ENCODE results near the gene AGAP3. TPM values are rescaled to one million over a fixed set of nuclear protein-coding genes. Genes with fewer than 3 reads are reported as not detected.
A peak's percentile ranks its signal among the peaks of the same experiment; 100 is the strongest.

The AGAP3 gene
- total and polyA plus RNA-seq, 2 donors from 2014 or later = 35.8 to 64.4 TPM

GRCh38 chr7:151082141-151083070 lies 3.9 kb upstream of the AGAP3 start:
- H3K9ac ChIP-seq (ENCODE audit: low read length in 3 of 3) = peak overlapping the region; percentile 42 to 77 (median 58)
- intact Hi-C loops (cut with DNase I) = no loop called here
- FAIRE-seq (no peak), DNase-seq (peak in 2 of 5 donors; percentile 76 to 79)
- TF ChIP-seq CTCF (IDR thresholded peaks at IDR 0.05; ENCODE audit: borderline replicate concordance, extremely low read depth, insufficient read depth) = no peak
- no peaks in the 10 kb centered on the region for H3K27me3 ChIP-seq (ENCODE audit: control insufficient read depth, insufficient read depth, low read length)
- H3K4me3 ChIP-seq (ENCODE audit: low read length in 3 of 3) = peak overlapping the region; percentile 57 to 91 (median 69)
- H3K9me3 ChIP-seq (ENCODE audit: control insufficient read depth in 2 of 3, insufficient read depth in 1 of 3, low read length in 3 of 3) = no peaks in the 10 kb centered on the region
- H3K27ac ChIP-seq (ENCODE audit: low read depth in 2 of 2, low read length in 2 of 2) = peak overlapping the region; percentile 83 to 88
- peaks cover 0 to 44% (median 6%) of the 10 kb centered on the region in 3 donors for H3K4me1 ChIP-seq (ENCODE audit: control insufficient read depth in 2 of 3, insufficient read depth in 2 of 3, low read depth in 1 of 3, low read length in 3 of 3)
- H3K36me3 ChIP-seq (ENCODE audit: control insufficient read depth in 2 of 3, insufficient read depth in 3 of 3, low read length in 3 of 3) = peaks cover 0 to 2% (median 0%) of the 10 kb centered on the region in 3 donors

GRCh38 chr7:151083071-151083823 lies 3.0 kb upstream of the AGAP3 start, which contains the start of gene TMUB1:
TMUB1 (minus strand) TSS chr7:151083493; CDS start chr7:151082563, 930 bp downstream.
- intact Hi-C loops (cut with DNase I) = no loop called here
- no peak for FAIRE-seq

GRCh38 chr7:151083824-151084160 lies 2.5 kb upstream of the AGAP3 start:
- no peak for DNase-seq
- H3K36me3 ChIP-seq (ENCODE audit: control insufficient read depth in 2 of 3, insufficient read depth in 3 of 3, low read length in 3 of 3) = no peaks in the 10 kb centered on the region
- H3K4me3 ChIP-seq (ENCODE audit: low read length in 3 of 3) = peak overlapping the region in 2 of 3 donors; percentile 51 to 91
- H3K27me3 ChIP-seq (ENCODE audit: control insufficient read depth, insufficient read depth, low read length) = no peaks in the 10 kb centered on the region
- H3K4me1 ChIP-seq (ENCODE audit: control insufficient read depth in 2 of 3, insufficient read depth in 2 of 3, low read depth in 1 of 3, low read length in 3 of 3) = peaks cover 0 to 50% (median 16%) of the 10 kb centered on the region in 3 donors
- TF ChIP-seq CTCF (IDR thresholded peaks at IDR 0.05; ENCODE audit: borderline replicate concordance, extremely low read depth, insufficient read depth) = no peak
- no peak overlapping the region for H3K9ac ChIP-seq (ENCODE audit: low read length in 3 of 3)
- intact Hi-C loops (cut with DNase I) = no loop called here
- FAIRE-seq = no peak
- H3K27ac ChIP-seq (ENCODE audit: low read depth in 2 of 2, low read length in 2 of 2) = peak overlapping the region in 1 of 2 donors; percentile 83
- no peaks in the 10 kb centered on the region for H3K9me3 ChIP-seq (ENCODE audit: control insufficient read depth in 2 of 3, insufficient read depth in 1 of 3, low read length in 3 of 3)

More at GRCh38 chr7:151083071-151083823, 3.0 kb upstream of the AGAP3 start, which contains the start of gene TMUB1:
- peak; percentile 60 to 94 (median 79) for DNase-seq
- Histone ChIP-seq H3K9ac (ENCODE audit: low read length in 3 of 3) (peak within 1 kb of the TSS; percentile 42 to 77 (median 58)), H3K27me3 (ENCODE audit: control insufficient read depth, insufficient read depth, low read length) (no peaks in the 10 kb centered on the region), H3K9me3 (ENCODE audit: control insufficient read depth in 2 of 3, insufficient read depth in 1 of 3, low read length in 3 of 3) (no peaks in the 10 kb centered on the region), H3K4me1 (ENCODE audit: control insufficient read depth in 2 of 3, insufficient read depth in 2 of 3, low read depth in 1 of 3, low read length in 3 of 3) (peaks cover 0 to 50% (median 13%) of the 10 kb centered on the region in 3 donors), H3K4me3 (ENCODE audit: low read length in 3 of 3) (peak within 1 kb of the TSS; percentile 57 to 91 (median 69)), H3K36me3 (ENCODE audit: control insufficient read depth in 2 of 3, insufficient read depth in 3 of 3, low read length in 3 of 3) (no peaks in the 10 kb centered on the region), H3K27ac (ENCODE audit: low read depth in 2 of 2, low read length in 2 of 2) (peak within 1 kb of the TSS; percentile 83 to 88)
- TF ChIP-seq CTCF (IDR thresholded peaks at IDR 0.05; ENCODE audit: borderline replicate concordance, extremely low read depth, insufficient read depth) = no peak
